Gastrocnemius medialis (tissue), 4 donors: Measurements from ENCODE around the gene C2CD3. TPM values are rescaled to one million over a fixed set of nuclear protein-coding genes. Genes with fewer than 3 reads are reported as not detected.
A peak's percentile ranks its signal among the peaks of the same experiment; 100 is the strongest.

Experiments used
- ATAC-seq, 2 donors: fragments of 150-250 bp; one replicate each; pipeline ENCODE4 v1.9.1; 2016
- DNase-seq, 2 donors: peaks; one replicate each; pipeline ENCODE4 v3.0.0-alpha.2; 2019
- H3K27ac ChIP-seq, 4 donors: fragments of 200-600 bp; sonication (generic); 1 replicate in 1 of 4; 2 replicates in 3 of 4; pipeline ENCODE4 v1.5.1; 2016 to 2018; ENCODE audit warnings: mild to moderate bottlenecking in 2 of 4, moderate library complexity in 1 of 4
- H3K27me3 ChIP-seq, 3 donors: fragments of 200-600 bp; sonication (generic) in 2 of 3; 1 replicate in 1 of 3; 2 replicates in 2 of 3; pipeline versions ENCODE4 v1.5.1 to v1.6.0; 2016 to 2019; ENCODE audit warnings: mild to moderate bottlenecking in 1 of 3, moderate library complexity in 1 of 3
- H3K36me3 ChIP-seq, 2 donors: fragments of 200-600 bp; sonication (generic) in 1 of 2; one replicate each; pipeline ENCODE4 v1.5.1; 2017 to 2018
- H3K4me1 ChIP-seq, 2 donors: fragments of 200-600 bp; sonication (generic) in 1 of 2; one replicate each; pipeline ENCODE4 v1.5.1; 2016 to 2017; ENCODE audit warnings: mild to moderate bottlenecking in 2 of 2
- H3K4me3 ChIP-seq, 4 donors: fragments of 200-600 bp; sonication (generic) in 3 of 4; 1 replicate in 1 of 4; 2 replicates in 3 of 4; pipeline ENCODE4 v1.5.1; 2016 to 2019; ENCODE audit warnings: mild to moderate bottlenecking in 2 of 4
- H3K9me3 ChIP-seq, 3 donors: fragments of 200-600 bp; sonication (generic) in 2 of 3; 1 replicate in 1 of 3; 2 replicates in 2 of 3; pipeline ENCODE4 v1.5.1; 2016 to 2019
- POLR2A ChIP-seq, 2 donors: fragments of 450-650 bp; IDR thresholded peaks; one replicate each; pipeline ENCODE4 v1.6.1; 2017; ENCODE audit warnings: antibody characterized with exemption in 2 of 2, mild to moderate bottlenecking in 2 of 2, moderate library complexity in 2 of 2
- in situ Hi-C, 4 donors: fragments of 200-750 bp; cut with MboI; loops; one replicate each; pipeline versions ENCODE4 v1.15.0 to v1.8.0; 2017; ENCODE audit warnings: low sequenced_read_pairs in 4 of 4
- intact Hi-C: fragments of 100-400 bp; cut with DNase I; formaldehyde crosslinking; loops from one replicate; pipeline ENCODE4 v1.15.1; 2023; ENCODE audit warnings: low total_unique reads
- total RNA-seq, 4 donors: library from RNA; depleted of rRNA; stranded (reverse); fragments of >200 nt; gene quantifications; one replicate each; pipeline versions ENCODE4 v1.1.0 to v1.2.3, GENCODE V29; 2016
- TF ChIP-seq, protein P1 (sequence below), 5 experiments: fragments of 450-650 bp in 3 of 5; fragments of 200-600 bp in 2 of 5; sonication (generic) in 2 of 5; IDR thresholded peaks in 4 of 5; conservative IDR thresholded peaks in 1 of 5; 1 replicate in 4 of 5; 2 replicates in 1 of 5; pipeline ENCODE4 v1.5.1; 2016 to 2019; ENCODE audit warnings: antibody characterized with exemption in 5 of 5, mild to moderate bottlenecking in 3 of 5, moderate library complexity in 3 of 5

C2CD3 gene
- total RNA-seq, 4 donors from 2014 or later, result 13.8 to 33.2 (median 16.4) TPM

DNA sequence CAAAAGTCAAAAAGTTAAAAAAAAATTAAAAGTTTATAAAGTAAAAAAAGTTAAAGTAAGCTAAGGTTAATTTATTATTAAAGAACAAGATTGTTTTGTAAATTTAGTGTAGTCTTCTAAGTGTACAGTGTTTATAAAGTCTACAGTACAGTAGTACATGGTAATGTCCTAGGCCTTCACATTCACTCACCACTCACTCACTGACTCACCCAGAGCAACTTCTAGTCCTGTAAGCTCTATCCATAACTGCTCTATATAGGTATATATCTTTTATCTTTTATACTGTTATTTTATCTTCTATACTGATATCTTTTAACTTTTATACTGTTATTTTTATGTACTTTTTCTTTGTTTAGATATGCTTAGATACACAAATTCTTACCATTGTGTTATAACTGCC lies 11.2 kb downstream of the C2CD3 start:
- intact Hi-C loops (no loop called here), in situ Hi-C loops (no loop called here)
- peaks cover 0 to 7% of the 10 kb centered on the region in 2 donors for H3K36me3 ChIP-seq

DNA sequence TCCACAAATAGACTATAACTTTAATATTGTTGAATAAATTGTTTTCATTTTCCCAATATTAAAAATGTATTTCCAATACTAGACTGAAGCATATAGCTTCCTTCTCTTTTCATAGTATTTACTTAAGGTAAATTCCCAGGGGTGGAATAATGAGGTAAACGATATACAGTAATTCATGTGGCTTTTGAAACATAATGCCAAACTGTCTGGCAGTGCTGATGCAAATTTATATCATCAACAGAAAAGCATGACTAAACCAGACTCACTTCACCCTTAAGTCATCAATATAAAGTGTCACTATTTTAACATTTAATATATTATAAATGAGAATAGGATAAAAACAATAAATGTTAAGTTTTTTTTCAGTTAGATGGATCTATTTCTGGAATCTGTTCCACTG lies 13.6 kb downstream of the C2CD3 start:
- Histone ChIP-seq H3K4me3 (no peak overlapping the region), H3K9me3 (no peaks in the 10 kb centered on the region), H3K27me3 (no peaks in the 10 kb centered on the region), H3K4me1 (peaks cover 0 to 20% of the 10 kb centered on the region in 2 donors), H3K27ac (no peak overlapping the region), H3K36me3 (peaks cover 0 to 7% of the 10 kb centered on the region in 2 donors)
- intact Hi-C loops, result no loop called here
- in situ Hi-C loops, result no loop called here
- ATAC-seq, result no peak
- no peak for TF ChIP-seq POLR2A (IDR thresholded peaks at IDR 0.05)
- TF ChIP-seq, protein P1, sequence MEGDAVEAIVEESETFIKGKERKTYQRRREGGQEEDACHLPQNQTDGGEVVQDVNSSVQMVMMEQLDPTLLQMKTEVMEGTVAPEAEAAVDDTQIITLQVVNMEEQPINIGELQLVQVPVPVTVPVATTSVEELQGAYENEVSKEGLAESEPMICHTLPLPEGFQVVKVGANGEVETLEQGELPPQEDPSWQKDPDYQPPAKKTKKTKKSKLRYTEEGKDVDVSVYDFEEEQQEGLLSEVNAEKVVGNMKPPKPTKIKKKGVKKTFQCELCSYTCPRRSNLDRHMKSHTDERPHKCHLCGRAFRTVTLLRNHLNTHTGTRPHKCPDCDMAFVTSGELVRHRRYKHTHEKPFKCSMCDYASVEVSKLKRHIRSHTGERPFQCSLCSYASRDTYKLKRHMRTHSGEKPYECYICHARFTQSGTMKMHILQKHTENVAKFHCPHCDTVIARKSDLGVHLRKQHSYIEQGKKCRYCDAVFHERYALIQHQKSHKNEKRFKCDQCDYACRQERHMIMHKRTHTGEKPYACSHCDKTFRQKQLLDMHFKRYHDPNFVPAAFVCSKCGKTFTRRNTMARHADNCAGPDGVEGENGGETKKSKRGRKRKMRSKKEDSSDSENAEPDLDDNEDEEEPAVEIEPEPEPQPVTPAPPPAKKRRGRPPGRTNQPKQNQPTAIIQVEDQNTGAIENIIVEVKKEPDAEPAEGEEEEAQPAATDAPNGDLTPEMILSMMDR (IDR thresholded peaks at IDR 0.05 in 4 of 5, conservative IDR thresholded peaks at IDR 0.05 in 1 of 5), result no peak
- no peak for DNase-seq

More for the DNA sequence above, 11.2 kb downstream of the C2CD3 start:
- Histone ChIP-seq H3K4me3 (no peak overlapping the region), H3K27me3 (no peaks in the 10 kb centered on the region), H3K27ac (no peak overlapping the region), H3K9me3 (no peaks in the 10 kb centered on the region), H3K4me1 (peaks cover 11 to 33% of the 10 kb centered on the region in 2 donors)
- no peak for ATAC-seq
- TF ChIP-seq, protein P1 (IDR thresholded peaks at IDR 0.05 in 4 of 5, conservative IDR thresholded peaks at IDR 0.05 in 1 of 5), result no peak
- no peak for TF ChIP-seq POLR2A (IDR thresholded peaks at IDR 0.05)
- no peak for DNase-seq

DNA sequence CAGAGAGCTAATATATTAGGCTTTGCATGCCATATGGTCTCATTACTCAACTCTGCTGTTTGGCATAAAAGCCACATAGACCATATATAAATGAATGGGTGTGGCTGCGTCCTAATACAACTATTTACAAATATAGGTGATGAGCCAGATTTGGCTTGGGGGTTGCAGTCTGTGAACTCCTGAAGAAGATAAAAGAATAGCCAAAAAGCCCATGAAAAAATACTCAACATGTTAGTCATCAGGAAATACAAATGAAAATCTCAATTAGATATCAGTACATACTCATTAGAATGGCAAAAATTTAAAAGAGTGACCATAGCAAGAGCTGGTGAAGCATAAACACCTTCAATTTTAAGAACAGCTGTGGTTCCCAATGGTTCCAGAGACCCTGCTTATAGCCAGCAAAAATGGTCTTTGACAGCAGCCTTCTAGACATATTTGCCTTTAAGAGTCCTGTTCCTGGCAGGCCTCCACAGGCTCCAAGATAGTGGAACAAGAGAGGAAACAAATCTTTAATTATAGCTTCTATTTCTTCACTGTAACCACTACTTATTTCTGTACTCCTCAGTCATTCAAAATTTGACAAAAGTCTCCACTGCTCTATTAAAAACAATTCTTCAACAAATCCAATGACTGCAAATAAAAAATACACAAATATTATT lies 16.1 kb downstream of the C2CD3 start:
- no peak for DNase-seq
- intact Hi-C loops (no loop called here), in situ Hi-C loops (no loop called here)
- H3K9me3 ChIP-seq, result no peaks in the 10 kb centered on the region
- H3K4me1 ChIP-seq, result peaks cover 0 to 13% of the 10 kb centered on the region in 2 donors
- no peak for TF ChIP-seq POLR2A (IDR thresholded peaks at IDR 0.05)
- TF ChIP-seq, protein P1 (IDR thresholded peaks at IDR 0.05 in 4 of 5, conservative IDR thresholded peaks at IDR 0.05 in 1 of 5), result no peak
- no peaks in the 10 kb centered on the region for H3K36me3 ChIP-seq
- no peak overlapping the region for H3K27ac ChIP-seq
- peak in 1 of 2 donors; percentile 39 for ATAC-seq
- no peak overlapping the region for H3K4me3 ChIP-seq
- no peaks in the 10 kb centered on the region for H3K27me3 ChIP-seq

DNA sequence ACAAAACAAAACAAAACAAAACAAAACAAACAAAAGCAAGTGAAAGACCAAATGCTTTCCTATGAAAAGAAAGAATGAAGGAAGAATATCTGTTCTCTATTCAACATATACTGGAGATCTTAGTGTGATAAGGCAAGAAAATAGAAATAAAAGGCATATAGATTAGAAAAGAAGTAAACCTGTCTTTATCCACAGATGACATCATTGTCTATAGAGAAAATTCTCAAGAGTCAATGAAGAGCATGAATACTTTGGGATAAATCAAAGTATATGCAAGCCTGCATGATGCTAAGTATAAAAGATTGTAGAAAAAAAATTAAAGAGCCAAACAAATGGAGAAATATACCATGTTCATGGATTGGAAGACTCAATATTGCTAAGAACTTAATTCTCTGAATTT lies 17.6 kb downstream of the C2CD3 start:
- Histone ChIP-seq H3K9me3 (no peaks in the 10 kb centered on the region), H3K36me3 (no peaks in the 10 kb centered on the region), H3K27ac (no peak overlapping the region), H3K27me3 (no peaks in the 10 kb centered on the region), H3K4me3 (no peak overlapping the region), H3K4me1 (peaks cover 0 to 19% of the 10 kb centered on the region in 2 donors)
- DNase-seq (no peak), ATAC-seq (no peak)
- TF ChIP-seq, protein P1 (IDR thresholded peaks at IDR 0.05 in 4 of 5, conservative IDR thresholded peaks at IDR 0.05 in 1 of 5), result no peak
- TF ChIP-seq POLR2A (IDR thresholded peaks at IDR 0.05), result no peak
- in situ Hi-C loops, result no loop called here
- intact Hi-C loops, result no loop called here
